Measurements from ENCODE around the gene EFCAB13.

The EFCAB13 gene

GRCh38 chr17:47279062-47279801 lies 44.5 kb upstream of the EFCAB13 start (continued):
- no peak for TF ChIP-seq ZNF658 (tag by site-specific recombination; IDR thresholded peaks at IDR 0.05)
- no peak for TF ChIP-seq ZNF571 (tag by site-specific recombination; IDR thresholded peaks at IDR 0.05)
- TF ChIP-seq ZNF660 (tag by site-specific recombination; IDR thresholded peaks at IDR 0.05) = peak; percentile 54
- TF ChIP-seq SCRT2 (tag by site-specific recombination; IDR thresholded peaks at IDR 0.05) = no peak
- TF ChIP-seq SCRT1 (tag by site-specific recombination; IDR thresholded peaks at IDR 0.05; ENCODE audit: borderline replicate concordance) = no peak
- TF ChIP-seq ZNF510 (tag by site-specific recombination; IDR thresholded peaks at IDR 0.05; ENCODE audit: insufficient replicate concordance) = no peak
- TF ChIP-seq ZNF394 (tag by site-specific recombination; IDR thresholded peaks at IDR 0.05; ENCODE audit: borderline replicate concordance) = 0 out of 2 replicates have a peak, but pooled peaks have one; percentile 30
- no peak for TF ChIP-seq HOXD13 (CRISPR knock-in tag; IDR thresholded peaks at IDR 0.05; ENCODE audit: borderline replicate concordance)
- TF ChIP-seq ZNF112 (tag by site-specific recombination; IDR thresholded peaks at IDR 0.05) = no peak
- no peak for TF ChIP-seq ZNF776 (tag by site-specific recombination; IDR thresholded peaks at IDR 0.05; ENCODE audit: borderline replicate concordance)
- no peak for TF ChIP-seq ZIC2 (tag by site-specific recombination; IDR thresholded peaks at IDR 0.05)
- no peak for TF ChIP-seq AEBP2 (tag by site-specific recombination; IDR thresholded peaks at IDR 0.05; ENCODE audit: borderline replicate concordance)
- 0 out of 2 replicates have a peak, but pooled peaks have one; percentile 39 for TF ChIP-seq PRDM6 (tag by site-specific recombination; IDR thresholded peaks at IDR 0.05)
- TF ChIP-seq ZNF529 (tag by site-specific recombination; IDR thresholded peaks at IDR 0.05; ENCODE audit: insufficient replicate concordance) = no peak
- TF ChIP-seq ZNF548 (tag by site-specific recombination; IDR thresholded peaks at IDR 0.05) = no peak
- TF ChIP-seq KLF17 (tag by site-specific recombination; IDR thresholded peaks at IDR 0.05) = peak; percentile 76
- TF ChIP-seq ZNF362 (tag by site-specific recombination; IDR thresholded peaks at IDR 0.05) = no peak
- TF ChIP-seq ZNF624 (tag by site-specific recombination; IDR thresholded peaks at IDR 0.05) = no peak
- no peak for TF ChIP-seq ZNF626 (tag by site-specific recombination; IDR thresholded peaks at IDR 0.05)
- TF ChIP-seq OSR2 (tag by site-specific recombination; IDR thresholded peaks at IDR 0.05) = no peak
- TF ChIP-seq ZNF555 (tag by site-specific recombination; conservative IDR thresholded peaks at IDR 0.05) = no peak
- no peak for TF ChIP-seq ZNF239 (tag by site-specific recombination; IDR thresholded peaks at IDR 0.05)
- no peak for TF ChIP-seq ZNF792 (tag by site-specific recombination; IDR thresholded peaks at IDR 0.05)
- TF ChIP-seq ZNF501 (tag by site-specific recombination; IDR thresholded peaks at IDR 0.05) = no peak
- no peak for TF ChIP-seq REPIN1 (tag by site-specific recombination; IDR thresholded peaks at IDR 0.05; ENCODE audit: low read depth)
- TF ChIP-seq ZNF18 (tag by site-specific recombination; IDR thresholded peaks at IDR 0.05) = no peak
- no peak for TF ChIP-seq ZBTB44 (tag by site-specific recombination; IDR thresholded peaks at IDR 0.05)
- no peak for TF ChIP-seq ZNF350 (tag by site-specific recombination; IDR thresholded peaks at IDR 0.05)
- no peak for TF ChIP-seq MYNN (tag by site-specific recombination; IDR thresholded peaks at IDR 0.05; ENCODE audit: borderline replicate concordance)
- TF ChIP-seq ZNF600 (tag by site-specific recombination; IDR thresholded peaks at IDR 0.05) = peak; percentile 51; the same call in 1 of the 2 replicates
- 0 out of 2 replicates have a peak, but pooled peaks have one; percentile 40 for TF ChIP-seq ZNF24 (tag by site-specific recombination; IDR thresholded peaks at IDR 0.05)
- no peak for TF ChIP-seq YY2 (tag by site-specific recombination; IDR thresholded peaks at IDR 0.05)

Measured in HEK293 (cell line).